CD4-positive, alpha-beta T cell treated with Interleukin-4 for 1 hour (primary cell): Measurements from ENCODE around the gene TEAD1.

ENCODE experiments used
- DNase-seq, 2 donors: peaks; one replicate each; pipeline ENCODE4 v3.0.0-alpha.2; 2020 to 2022

The TEAD1 gene

DNA sequence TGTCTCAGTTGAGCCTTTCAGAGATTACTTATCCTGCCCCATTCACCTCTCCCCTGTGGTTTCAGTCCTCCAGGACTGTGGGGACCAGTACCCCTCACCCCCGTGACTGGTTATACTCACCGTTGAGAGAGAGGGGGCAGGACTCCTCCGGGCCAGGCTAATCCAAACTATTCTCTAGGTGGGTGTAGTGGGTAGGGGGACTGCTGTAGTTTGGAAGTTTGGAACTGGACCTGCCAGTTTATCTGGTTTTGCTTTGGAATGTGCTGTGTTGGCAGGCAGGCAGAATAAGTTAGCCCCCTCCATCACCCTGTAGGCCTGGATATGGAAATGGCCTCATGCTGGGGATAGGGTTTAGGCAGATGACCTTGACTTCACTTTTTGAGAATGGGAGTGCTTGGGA is 13.5 kb downstream of the TEAD1 start:
- no peak for DNase-seq

GRCh38 chr11:12689029-12689755 is 15.0 kb downstream of the TEAD1 start:
- no peak for DNase-seq

DNA sequence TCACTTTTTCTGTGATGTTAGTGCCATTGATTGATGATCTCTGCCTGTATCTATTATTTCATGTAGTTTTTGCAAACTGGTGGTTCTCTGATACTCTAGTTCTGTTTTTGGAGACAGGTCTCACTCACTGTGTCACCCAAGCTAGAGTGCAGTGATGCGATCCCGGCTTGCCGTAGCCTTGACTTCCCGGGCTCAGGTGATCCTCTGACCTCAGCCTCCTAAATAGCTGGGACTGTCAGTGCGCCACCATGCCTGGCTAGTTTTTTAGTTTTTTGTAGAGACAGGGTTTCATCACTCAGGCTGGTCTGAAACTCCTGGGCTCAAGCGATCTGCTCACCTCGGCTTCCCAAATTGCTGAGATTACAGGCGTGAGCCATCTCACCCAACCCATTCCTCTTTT is 16.4 kb downstream of the TEAD1 start:
- DNase-seq: no peak

DNA sequence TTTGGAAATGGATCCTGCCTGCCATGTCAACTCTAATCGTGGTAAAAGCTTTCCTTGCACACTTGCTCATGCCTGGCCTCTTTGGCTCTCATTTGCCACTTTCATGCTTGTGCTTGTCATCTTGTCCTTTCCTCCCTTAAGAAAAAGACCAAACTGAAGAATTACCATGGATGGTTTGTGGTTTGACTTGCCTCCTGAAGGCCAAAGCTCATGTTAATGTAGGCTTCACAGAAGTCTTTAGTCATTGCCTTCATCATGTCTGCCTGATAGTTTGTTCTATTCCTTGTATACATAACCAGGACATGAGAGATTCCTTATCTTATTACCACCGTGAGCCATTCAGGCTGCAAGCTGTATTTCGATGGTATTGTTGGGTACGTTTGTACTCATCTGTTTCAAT is 17.3 kb downstream of the TEAD1 start:
- DNase-seq: no peak

DNA sequence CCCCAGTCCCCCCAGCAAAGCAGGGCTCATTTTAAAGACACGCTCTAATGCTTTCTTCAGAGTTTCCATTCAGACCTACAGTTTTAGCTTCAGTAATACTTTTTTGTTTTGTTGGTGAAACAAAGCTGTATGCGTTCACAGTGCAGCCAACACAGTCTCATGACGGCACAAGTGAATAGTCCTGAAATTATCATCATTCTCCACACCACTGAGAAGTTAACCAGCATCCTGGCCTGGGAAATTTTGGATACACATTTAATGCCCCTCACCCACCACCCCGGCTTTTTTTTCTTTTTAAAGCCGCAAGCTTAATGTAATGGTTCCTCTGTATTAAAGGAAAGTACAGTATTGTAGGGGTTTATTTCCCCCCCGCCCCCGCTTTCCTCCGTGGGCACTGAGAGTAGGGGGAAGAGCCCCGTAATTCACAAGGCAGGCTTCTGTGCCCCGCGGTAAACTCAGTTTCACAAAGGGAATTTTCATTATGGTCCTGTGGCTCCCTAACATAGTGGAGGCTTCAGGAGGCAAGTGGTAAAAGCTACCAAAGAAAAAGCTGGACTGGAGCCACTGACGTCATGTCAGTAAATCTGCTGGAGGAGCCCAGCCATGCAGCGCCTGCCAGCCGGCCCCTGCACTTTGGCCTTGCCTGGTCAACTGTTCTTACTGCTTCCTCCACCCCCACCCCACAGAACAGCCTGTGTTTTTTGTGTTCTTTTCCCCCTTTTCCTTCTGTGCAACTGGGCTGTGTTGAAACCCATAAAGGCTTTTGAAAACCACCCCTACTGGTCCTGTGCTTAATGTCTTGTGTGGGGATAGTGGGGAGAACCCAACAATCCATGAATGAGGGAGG is 18.2 kb downstream of the TEAD1 start:
- no peak for DNase-seq

- DNase-seq: no peak
Measured at GRCh38 chr11:12693094-12693478, 18.9 kb downstream of the TEAD1 start.

DNA sequence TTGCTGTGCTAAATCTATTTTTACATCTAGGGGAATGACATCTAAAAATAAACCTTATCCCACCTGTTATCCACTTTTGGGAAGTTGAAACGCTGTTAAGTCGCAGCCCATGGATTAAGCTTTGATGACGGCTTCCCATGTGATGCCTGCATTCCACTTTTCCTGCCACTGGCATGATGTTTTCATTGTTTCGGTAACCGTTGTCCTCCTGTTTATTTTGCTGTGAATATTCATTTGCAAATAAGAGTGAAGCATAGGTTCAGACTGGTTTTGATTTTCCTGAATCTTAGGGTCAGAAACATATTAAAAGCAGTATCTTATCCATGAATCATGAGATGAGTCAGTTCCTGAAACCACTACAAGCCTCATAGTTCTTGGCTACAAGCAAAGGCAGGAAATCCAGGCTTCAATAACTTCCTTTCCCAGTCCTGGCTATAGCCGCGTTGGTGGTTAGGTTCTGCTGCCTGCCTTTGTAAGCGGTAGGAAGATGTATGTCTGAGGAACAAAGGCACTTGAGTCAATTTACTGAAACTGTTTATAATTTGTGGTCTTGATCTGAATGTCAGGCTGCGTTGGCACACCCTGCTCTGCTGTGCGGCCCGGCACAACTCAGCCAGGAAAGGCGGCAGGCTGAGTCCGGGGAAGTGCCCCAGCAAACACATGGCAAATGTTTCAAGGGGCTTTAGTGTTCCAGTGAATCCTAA is 19.4 kb downstream of the TEAD1 start:
- DNase-seq: no peak

DNA sequence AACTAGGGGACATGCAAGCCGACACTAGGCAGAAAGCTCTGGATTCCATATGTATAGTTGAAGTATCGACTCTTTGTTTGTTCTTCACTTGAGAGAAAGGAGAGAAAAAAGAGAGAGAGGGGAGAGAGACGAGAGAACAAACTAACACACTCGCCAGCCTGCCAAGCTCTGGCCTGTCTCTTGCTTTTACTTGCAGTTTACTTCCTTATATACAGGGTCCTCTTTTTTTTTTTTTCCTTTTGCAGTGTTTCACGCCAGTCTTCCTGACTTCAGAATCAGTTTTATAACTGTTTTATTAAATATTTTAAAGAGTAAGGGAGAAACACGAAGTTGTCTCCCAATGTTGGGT is 19.9 kb downstream of the TEAD1 start:
- no peak for DNase-seq

DNA sequence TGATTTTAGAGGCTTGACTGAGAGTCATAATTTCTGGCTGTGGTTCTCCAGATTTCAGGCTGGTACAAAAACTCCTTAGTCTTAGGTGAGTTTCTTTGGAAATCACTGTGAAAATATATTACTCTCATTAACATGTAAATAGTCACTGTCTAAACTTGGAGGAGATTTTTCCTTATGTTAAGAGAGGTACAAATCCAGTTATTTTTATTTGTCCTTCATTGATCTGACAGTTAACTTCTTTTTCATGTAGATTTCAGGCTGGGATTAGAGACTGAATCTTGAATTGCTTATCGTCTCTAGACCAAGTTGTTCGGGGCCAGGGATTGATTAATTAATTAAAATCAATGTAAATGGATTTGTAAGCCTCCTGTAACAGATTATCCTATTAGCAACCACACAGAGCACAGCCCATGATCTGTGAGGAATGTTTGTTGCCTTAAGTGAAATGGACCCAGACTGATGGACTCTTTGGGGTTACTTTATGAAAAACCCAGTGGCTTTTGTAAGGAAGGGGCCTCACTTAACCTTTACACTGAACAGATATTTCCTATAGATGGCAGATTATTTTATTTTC is 21.1 kb downstream of the TEAD1 start:
- DNase-seq: no peak

- no peak for DNase-seq
Measured at GRCh38 chr11:12695873-12696272, 21.7 kb downstream of the TEAD1 start.

DNA sequence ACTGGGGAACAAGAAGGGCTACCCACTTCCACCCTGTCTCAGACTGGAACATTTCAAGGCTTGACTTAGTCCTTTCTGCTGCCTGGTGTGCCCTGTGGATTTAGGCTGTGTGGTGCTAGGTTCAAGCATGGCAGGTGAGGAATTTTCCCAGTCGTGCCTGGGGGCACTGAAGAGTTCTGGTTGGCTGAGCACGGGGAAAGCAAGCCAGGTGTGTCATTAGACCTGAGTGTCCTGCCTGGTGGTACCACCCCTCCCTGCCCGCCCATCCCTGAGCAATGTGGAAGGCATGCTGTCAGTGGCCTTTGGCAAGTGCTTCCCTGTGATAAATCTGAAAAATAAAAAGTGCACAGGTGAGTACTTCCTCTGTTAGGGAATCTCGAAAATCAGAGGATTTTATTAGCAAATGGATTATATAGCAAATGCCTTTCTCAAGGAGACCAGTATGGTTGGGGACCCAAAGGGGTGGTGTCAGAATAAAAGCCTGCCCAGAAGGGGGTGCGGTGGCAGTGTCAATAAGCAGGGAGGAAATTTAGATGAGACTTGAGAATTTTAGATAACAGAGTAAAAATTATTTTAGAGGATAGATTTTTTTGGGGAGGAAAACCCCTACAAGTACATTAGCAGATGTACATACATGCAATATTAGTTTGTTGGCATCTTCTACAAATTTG is 22.8 kb downstream of the TEAD1 start:
- DNase-seq: no peak

- no peak for DNase-seq
Measured at GRCh38 chr11:12698048-12698447, 23.8 kb downstream of the TEAD1 start.

DNA sequence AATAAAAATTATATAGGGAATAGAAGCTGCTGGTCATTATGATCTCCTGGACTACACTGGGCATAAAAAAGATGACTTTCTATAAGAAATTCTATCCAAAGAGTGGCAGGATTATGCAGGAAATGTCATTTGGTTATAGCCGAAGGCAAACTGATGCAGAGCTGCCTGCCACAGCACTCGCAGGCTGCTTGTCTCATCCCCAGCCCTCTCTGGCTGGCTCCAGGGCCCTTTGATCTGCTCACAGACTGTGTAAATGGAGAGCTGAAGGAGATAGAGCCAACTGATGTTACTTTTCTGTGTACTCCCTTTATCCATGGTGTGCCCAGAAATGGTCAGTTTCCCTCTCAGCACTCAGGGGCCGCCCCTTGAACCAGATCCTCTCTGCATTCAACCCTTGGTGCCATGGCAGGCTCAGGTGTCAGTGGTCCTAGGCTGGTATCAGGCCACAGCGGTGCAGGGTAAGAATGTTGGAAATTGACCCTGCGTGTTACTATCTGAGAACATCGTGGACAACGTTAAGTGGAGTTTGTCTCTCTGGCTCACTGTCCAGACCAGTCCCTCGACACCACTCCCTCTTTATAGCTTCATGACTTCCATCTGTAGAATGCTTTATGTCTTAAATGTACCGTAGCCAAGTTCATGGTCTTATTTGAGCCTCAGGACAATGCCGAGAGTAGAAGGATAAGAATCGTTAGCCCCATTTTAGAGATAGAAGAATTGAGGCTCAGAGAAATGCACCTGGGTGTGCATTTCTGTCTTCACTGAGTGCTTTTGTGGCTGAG is 27.8 kb downstream of the TEAD1 start:
- no peak for DNase-seq

GRCh38 chr11:12702999-12703453 is 28.8 kb downstream of the TEAD1 start:
- DNase-seq: no peak

GRCh38 chr11:12704049-12704448 is 29.8 kb downstream of the TEAD1 start:
- DNase-seq: no peak

- no peak for DNase-seq
Measured at GRCh38 chr11:12705874-12706273, 31.7 kb downstream of the TEAD1 start.

- no peak for DNase-seq
Measured at GRCh38 chr11:12706545-12707499, 32.6 kb downstream of the TEAD1 start.

- DNase-seq: no peak
Measured at GRCh38 chr11:12707500-12707880, 33.3 kb downstream of the TEAD1 start.

- no peak for DNase-seq
Measured at GRCh38 chr11:12711496-12711895, 37.3 kb downstream of the TEAD1 start.

- no peak for DNase-seq
Measured at GRCh38 chr11:12712132-12712531, 37.9 kb downstream of the TEAD1 start.

DNA sequence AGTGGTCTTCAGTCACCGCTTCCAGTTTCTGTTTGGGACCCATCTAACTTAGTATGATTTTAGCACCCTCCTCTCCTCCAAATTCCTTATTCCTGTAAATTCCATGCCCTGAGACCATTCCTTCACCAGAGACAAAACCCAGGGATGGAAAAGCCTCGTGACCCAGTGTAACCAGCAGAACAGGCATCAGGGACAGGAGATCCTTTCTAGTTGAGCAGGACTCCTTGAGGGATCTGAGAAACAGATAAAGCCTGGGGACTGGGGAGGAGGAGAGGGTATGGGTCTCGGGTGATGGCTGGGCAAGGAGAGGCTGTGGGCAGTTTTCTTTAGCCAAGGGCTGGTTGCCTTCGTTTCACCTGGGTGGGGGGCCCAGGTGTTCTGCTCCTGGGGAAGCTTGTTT is 40.9 kb downstream of the TEAD1 start:
- no peak for DNase-seq
